ENCODE data around the gene CASKIN2. TPM values are rescaled to one million over a fixed set of nuclear protein-coding genes. Genes with fewer than 3 reads are reported as not detected.
A peak's percentile ranks its signal among the peaks of the same experiment; 100 is the strongest.

Gene CASKIN2, protein sequence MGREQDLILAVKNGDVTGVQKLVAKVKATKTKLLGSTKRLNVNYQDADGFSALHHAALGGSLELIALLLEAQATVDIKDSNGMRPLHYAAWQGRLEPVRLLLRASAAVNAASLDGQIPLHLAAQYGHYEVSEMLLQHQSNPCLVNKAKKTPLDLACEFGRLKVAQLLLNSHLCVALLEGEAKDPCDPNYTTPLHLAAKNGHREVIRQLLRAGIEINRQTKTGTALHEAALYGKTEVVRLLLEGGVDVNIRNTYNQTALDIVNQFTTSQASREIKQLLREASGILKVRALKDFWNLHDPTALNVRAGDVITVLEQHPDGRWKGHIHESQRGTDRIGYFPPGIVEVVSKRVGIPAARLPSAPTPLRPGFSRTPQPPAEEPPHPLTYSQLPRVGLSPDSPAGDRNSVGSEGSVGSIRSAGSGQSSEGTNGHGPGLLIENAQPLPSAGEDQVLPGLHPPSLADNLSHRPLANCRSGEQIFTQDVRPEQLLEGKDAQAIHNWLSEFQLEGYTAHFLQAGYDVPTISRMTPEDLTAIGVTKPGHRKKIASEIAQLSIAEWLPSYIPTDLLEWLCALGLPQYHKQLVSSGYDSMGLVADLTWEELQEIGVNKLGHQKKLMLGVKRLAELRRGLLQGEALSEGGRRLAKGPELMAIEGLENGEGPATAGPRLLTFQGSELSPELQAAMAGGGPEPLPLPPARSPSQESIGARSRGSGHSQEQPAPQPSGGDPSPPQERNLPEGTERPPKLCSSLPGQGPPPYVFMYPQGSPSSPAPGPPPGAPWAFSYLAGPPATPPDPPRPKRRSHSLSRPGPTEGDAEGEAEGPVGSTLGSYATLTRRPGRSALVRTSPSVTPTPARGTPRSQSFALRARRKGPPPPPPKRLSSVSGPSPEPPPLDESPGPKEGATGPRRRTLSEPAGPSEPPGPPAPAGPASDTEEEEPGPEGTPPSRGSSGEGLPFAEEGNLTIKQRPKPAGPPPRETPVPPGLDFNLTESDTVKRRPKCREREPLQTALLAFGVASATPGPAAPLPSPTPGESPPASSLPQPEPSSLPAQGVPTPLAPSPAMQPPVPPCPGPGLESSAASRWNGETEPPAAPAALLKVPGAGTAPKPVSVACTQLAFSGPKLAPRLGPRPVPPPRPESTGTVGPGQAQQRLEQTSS (N-terminal part only)
- total RNA-seq (2021), result 35.2 and 37.0 TPM in 2 replicates
- long read RNA-seq, partial matches to known transcripts, result 16 of 19 reads
- long read RNA-seq, other reads (novel, unspliced or antisense), result 2 of 19 reads

DNA sequence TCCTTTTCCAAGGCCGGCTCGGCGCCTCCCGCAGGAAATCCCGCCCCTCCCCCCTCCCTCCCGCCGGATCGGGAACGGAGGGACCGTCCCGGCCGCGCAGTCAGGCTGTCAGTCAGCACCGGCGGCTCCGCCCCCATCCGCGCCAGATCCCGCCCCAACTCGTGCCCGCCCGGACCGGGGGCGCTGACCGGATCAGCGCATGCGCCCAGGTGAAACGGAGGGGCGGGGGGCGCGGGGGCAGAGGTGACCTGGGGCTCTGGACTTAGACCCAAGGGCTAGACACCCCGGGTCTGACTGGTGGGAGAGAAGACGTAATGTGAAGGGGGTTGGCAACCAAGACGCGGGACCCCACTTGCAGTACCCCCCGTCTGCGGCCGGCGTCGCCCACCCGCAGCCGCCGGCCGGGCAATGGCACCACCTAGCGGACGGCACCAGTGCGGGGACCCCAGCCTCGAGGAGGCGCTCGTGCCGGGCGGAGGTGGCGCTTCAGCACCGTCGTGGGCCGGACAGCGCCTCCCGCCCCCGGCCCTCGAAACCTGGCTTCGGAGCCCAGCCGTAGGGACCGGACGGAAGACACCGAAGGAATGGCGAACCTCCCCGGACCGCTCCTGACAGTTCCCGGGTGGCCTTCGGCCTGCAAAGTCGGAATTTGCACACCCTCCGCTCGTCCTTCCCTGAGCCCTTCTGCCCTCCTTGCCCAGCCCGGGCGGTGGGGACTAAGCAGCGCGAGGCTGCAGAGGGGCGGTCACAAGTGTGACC lies at the start of gene CASKIN2:
TSS of gene CASKIN2 (minus strand) at position 42 of the 759 bp plus-strand sequence. CDS start 1,733 bp downstream, outside the sequence.
- H4K91ac ChIP-seq (ENCODE audit: insufficient read length, low read depth, low read length), result no peak within 1 kb of the TSS
- H3K27me3 ChIP-seq (ENCODE audit: insufficient read depth, low read length), result no peaks in the 10 kb centered on the region
- Mint-ChIP-seq H3K36me3 (ENCODE audit: insufficient read depth in 1 of 3, low read depth in 3 of 3) (peaks cover 13 to 42% (median 41%) of the 10 kb centered on the region in 3 experiments; a peak in 6 of 7 replicates), H3K27ac (no peak within 1 kb of the TSS), H3K9me3 (no peaks in the 10 kb centered on the region), H3K27me3 (ENCODE audit: low read depth) (no peaks in the 10 kb centered on the region; the same call in 1 of the 2 replicates), H3K4me3 (peak within 1 kb of the TSS; percentile 73 to 86), H3K4me1 (peaks cover 17 to 26% of the 10 kb centered on the region in 2 experiments)
- H3K4me2 ChIP-seq (ENCODE audit: insufficient read depth, insufficient read length, low read length), result peak within 1 kb of the TSS; percentile 69
- H3K23ac ChIP-seq (ENCODE audit: insufficient read length, low read depth, low read length), result no peak within 1 kb of the TSS
- H3K79me2 ChIP-seq (ENCODE audit: insufficient read depth, low read length), result no peaks in the 10 kb centered on the region; the same call in 1 of the 2 replicates
- H2AFZ ChIP-seq (ENCODE audit: low read length), result no peak within 1 kb of the TSS
- no peak within 1 kb of the TSS for H3K27ac ChIP-seq (ENCODE audit: insufficient read length, low read depth, low read length)
- no peak within 1 kb of the TSS for H2BK12ac ChIP-seq (ENCODE audit: insufficient read length, low read depth, low read length)
- H4K8ac ChIP-seq (replicated peaks; ENCODE audit: insufficient read length, low read depth, low read length), result no peak within 1 kb of the TSS
- H3K9me3 ChIP-seq (ENCODE audit: control insufficient read depth, low read depth, low read length), result no peaks in the 10 kb centered on the region
- no peak within 1 kb of the TSS for H3K4ac ChIP-seq (ENCODE audit: low read depth, low read length)
- H3K18ac ChIP-seq (ENCODE audit: insufficient read length, low read depth, low read length), result peak within 1 kb of the TSS; percentile 87
- no peak within 1 kb of the TSS for H2BK20ac ChIP-seq (ENCODE audit: low read depth, low read length, poor library complexity, severe bottlenecking)
- H2BK120ac ChIP-seq (ENCODE audit: low read depth, low read length, poor library complexity, severe bottlenecking), result no peak within 1 kb of the TSS
- peak; percentile 98 for DNase-seq
- peak within 1 kb of the TSS; percentile 50 for H3K14ac ChIP-seq (ENCODE audit: insufficient read depth, low read length)
- peak within 1 kb of the TSS; percentile 46 for H3K9ac ChIP-seq (ENCODE audit: extremely low read depth, insufficient read length, low read length)
- H3T11ph ChIP-seq (ENCODE audit: low read length), result no peak within 1 kb of the TSS
- H2AK5ac ChIP-seq (ENCODE audit: insufficient read length, low read length), result no peak within 1 kb of the TSS
- H2BK5ac ChIP-seq (ENCODE audit: insufficient read length, low read length), result no peak within 1 kb of the TSS
- WGBS (ENCODE audit: extremely low coverage, insufficient read length, low lambda C conversion rate), result no CpG with 5 or more reads among the region's 78 CpGs
- H4K20me1 ChIP-seq (ENCODE audit: control insufficient read depth, insufficient read depth, insufficient read length), result no peaks in the 10 kb centered on the region
- H3K79me1 ChIP-seq (ENCODE audit: insufficient read depth, low read depth, low read length, poor library complexity, severe bottlenecking), result no peaks in the 10 kb centered on the region
- no peak within 1 kb of the TSS for H4K5ac ChIP-seq (ENCODE audit: insufficient read length, low read depth, low read length)
- H2BK15ac ChIP-seq (ENCODE audit: low read depth, low read length), result no peak within 1 kb of the TSS
- peaks cover 8% of the 10 kb centered on the region for H3K23me2 ChIP-seq (ENCODE audit: insufficient read length, low read depth, low read length, poor library complexity, severe bottlenecking)
- TF ChIP-seq, protein P1, sequence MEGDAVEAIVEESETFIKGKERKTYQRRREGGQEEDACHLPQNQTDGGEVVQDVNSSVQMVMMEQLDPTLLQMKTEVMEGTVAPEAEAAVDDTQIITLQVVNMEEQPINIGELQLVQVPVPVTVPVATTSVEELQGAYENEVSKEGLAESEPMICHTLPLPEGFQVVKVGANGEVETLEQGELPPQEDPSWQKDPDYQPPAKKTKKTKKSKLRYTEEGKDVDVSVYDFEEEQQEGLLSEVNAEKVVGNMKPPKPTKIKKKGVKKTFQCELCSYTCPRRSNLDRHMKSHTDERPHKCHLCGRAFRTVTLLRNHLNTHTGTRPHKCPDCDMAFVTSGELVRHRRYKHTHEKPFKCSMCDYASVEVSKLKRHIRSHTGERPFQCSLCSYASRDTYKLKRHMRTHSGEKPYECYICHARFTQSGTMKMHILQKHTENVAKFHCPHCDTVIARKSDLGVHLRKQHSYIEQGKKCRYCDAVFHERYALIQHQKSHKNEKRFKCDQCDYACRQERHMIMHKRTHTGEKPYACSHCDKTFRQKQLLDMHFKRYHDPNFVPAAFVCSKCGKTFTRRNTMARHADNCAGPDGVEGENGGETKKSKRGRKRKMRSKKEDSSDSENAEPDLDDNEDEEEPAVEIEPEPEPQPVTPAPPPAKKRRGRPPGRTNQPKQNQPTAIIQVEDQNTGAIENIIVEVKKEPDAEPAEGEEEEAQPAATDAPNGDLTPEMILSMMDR (conservative IDR thresholded peaks at IDR 0.05), result peak; percentile 99
- H3K56ac ChIP-seq (ENCODE audit: insufficient read length, low read depth, low read length), result no peak within 1 kb of the TSS
- no peaks in the 10 kb centered on the region; the same call in 1 of the 2 replicates for H3K4me1 ChIP-seq (ENCODE audit: insufficient read depth, low read length)
